Tongue (tissue), 2 donors: ENCODE results near the gene HOXA11. TPM values are rescaled to one million over a fixed set of nuclear protein-coding genes. Genes with fewer than 3 reads are reported as not detected.

ENCODE experiments used
- DNase-seq: peaks from one replicate; pipeline ENCODE4 v3.0.0-alpha.2; 2015
- total RNA-seq: library from RNA; depleted of rRNA; stranded (reverse); fragments of >200 nt; gene quantifications from one replicate; pipeline ENCODE4 v1.2.3, GENCODE V29; 2014

The HOXA11 gene
- total RNA-seq, 1 donor from 2014 or later: not detected

- DNase-seq: no peak
These were observed 4.3 kb downstream of the HOXA11 start for GRCh38 chr7:27180431-27181420.

GRCh38 chr7:27179503-27180430, 5.3 kb downstream of the HOXA11 start:
- peak; percentile 75 for DNase-seq

- no peak for DNase-seq
These were observed 6.0 kb downstream of the HOXA11 start for GRCh38 chr7:27179030-27179429.

GRCh38 chr7:27178366-27178765, 6.7 kb downstream of the HOXA11 start:
- no peak for DNase-seq

- DNase-seq: no peak
These were observed 7.2 kb downstream of the HOXA11 start for GRCh38 chr7:27177795-27178320.

- no peak for DNase-seq
These were observed 7.9 kb downstream of the HOXA11 start for GRCh38 chr7:27176962-27177794.

- DNase-seq: no peak
These were observed 8.5 kb downstream of the HOXA11 start for GRCh38 chr7:27176524-27176845.

GRCh38 chr7:27175626-27176523, 9.2 kb downstream of the HOXA11 start:
- no peak for DNase-seq

- DNase-seq: no peak
These were observed 10.0 kb downstream of the HOXA11 start for GRCh38 chr7:27174874-27175625.

- DNase-seq: no peak
These were observed 10.8 kb downstream of the HOXA11 start, which contains the start of gene HOXA10 for GRCh38 chr7:27173956-27174873. TSS of gene HOXA10 (minus strand) at chr7:27174320. CDS start at chr7:27174306, 14 bp downstream.

- no peak for DNase-seq
These were observed 11.5 kb downstream of the HOXA11 start for GRCh38 chr7:27173511-27173955.

- DNase-seq: no peak
These were observed 12.1 kb downstream of the HOXA11 start for GRCh38 chr7:27172823-27173510.

- DNase-seq: no peak
These were observed 12.7 kb downstream of the HOXA11 start for GRCh38 chr7:27172315-27172774.

- DNase-seq: no peak
These were observed 13.3 kb downstream of the HOXA11 start for GRCh38 chr7:27171637-27172314.

GRCh38 chr7:27171325-27171636, 13.8 kb downstream of the HOXA11 start:
- no peak for DNase-seq

- no peak for DNase-seq
These were observed 14.4 kb downstream of the HOXA11 start for GRCh38 chr7:27170426-27171324.
